GM21447 (cell line): Measurements from ENCODE around the gene COPS8.

Experiments used
- ATAC-seq: cut with Tn5 transposase; IDR thresholded peaks from one replicate; pipeline ENCODE4 v1.9.1; 2021; ENCODE audit not compliant: unreplicated experiment

Gene COPS8

DNA sequence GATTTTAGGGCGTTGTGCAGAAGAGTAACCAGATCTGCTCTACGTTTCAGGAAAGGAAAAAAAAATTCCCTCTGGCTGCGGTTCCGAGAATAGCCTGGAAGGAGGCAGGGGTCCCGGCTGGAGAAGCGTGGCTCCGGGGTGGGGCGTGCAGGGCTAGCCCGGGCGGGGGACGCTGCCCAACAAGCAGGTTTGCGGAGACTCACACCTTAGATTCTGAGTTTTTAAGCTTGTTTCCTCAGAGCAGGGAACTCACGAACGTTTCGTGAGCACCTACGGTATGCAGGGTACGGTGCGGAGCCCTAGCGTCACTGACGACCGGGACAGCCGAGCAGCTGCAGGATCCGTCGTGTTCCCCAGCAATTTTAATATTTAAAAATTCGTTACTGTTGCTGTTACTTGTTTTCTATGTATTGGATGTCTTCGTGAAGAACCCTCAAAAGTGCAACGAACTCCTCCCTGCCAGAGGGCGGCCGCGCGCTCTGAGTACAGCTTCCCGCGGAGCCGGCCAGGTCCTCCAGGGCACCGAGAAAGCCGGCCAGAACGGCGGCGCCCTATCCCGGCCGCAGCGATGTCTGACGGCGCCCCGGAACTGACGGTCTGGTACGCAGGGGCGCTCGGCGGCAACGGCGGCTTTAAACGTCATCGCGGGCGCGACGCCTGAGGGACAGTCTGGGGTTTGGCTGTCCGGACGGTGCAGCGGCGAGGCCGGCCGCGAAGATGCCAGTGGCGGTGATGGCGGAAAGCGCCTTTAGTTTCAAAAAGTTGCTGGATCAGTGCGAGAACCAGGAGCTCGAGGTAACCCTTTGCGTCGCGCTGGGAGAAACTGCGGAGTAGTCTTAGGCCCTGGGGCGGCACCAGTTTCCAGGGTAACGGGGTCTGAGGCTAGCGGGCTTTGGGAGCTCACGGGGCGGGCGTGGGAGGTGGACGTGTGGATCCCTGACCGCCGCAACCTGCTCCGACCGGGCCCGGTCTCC, at the start of gene COPS8:
TSS of gene COPS8 (plus strand) at position 642 of the 974 bp plus-strand sequence. CDS start at position 718, 76 bp downstream.
- peak; percentile 97 for ATAC-seq

DNA sequence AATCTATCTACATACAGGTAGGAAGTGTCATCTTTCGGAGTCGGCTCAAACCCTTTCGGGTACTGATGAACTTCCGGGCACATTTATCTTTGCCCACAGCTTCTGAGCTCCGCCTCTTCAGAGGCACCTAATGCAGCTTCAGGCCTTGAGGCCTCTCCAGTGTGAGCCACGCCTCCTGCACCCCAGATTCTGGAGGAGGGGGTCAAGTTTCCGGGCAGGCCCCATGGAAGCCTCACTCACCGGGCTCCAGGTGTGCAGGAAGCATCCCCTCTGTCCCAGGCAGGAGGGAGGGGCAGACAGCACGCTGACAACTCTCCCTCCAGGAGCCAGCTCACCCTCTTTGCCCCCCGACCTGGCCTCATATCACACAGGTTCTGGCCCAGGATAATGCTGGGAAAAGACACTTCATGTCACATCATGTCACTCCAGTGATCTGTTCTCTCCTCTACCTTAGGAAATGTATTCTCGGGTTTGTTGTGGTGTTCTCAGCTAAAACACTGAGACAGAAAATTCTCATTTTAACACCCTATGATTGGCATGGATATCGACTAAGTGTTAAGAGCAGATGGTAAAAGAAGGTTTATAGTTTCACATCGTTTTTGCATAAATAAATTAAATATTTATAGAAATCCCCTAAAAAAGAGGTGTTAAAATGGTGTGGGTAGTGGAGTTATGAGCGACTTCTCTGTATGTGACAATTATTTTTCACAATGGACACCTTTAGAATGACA, 46.2 kb upstream of the COPS8 start:
- ATAC-seq: no peak

DNA sequence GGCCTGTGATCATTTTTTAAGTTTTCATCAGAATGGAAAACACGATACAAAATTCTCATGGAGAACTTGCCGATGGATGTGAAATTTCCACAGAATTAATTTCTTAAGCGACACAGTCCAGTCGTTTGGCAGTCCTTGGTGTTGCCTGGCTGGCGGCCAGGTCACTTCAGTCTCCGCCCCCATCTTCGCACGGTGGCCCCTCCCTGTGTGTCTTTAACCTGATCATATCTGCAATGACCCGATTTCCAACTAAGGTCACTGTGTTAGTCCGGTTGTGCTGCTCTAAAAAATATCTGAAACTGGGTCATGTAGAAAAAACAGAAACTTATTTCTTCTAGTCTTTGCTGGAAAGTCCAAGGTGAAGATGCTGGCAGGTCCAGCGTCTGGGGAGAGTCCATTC, 44.5 kb upstream of the COPS8 start:
- no peak for ATAC-seq

DNA sequence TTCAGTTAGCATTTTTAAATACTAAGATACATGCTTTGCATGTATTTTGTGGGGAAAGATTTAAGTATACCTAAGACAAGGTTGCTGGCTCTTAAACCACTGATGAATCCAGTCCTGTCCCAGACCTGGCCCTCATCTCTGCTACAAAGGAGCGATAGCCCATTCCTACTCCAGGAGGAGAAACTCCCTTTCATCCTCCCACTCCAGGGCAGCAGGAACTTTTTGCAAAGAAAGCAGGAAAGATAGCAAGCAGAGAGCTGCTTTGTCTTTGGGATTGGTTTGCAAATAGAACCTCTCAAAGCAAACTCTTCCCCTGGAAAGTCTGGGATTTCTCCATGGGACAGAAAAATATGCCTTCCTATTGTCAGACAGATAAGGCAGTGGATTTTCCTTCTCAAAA, 43.6 kb upstream of the COPS8 start:
- ATAC-seq: no peak

DNA sequence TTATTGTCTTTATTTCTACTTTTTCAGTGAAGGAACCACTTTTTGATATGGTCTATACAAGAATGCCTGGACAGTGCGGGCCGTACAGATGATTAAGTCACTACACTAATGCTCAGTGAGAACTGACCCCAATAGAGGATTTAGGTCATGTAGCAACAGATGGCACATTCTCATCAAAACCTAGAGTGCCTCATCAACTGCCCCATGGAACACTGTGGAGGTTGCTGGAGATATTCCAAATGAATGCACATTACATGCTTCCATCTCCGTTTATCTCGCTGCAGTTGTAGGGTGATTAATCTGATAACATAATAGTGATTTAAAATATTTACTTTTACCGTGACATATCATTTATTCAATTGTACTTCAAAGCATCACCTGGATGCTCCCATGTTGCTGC, 41.8 kb upstream of the COPS8 start:
- ATAC-seq: no peak

DNA sequence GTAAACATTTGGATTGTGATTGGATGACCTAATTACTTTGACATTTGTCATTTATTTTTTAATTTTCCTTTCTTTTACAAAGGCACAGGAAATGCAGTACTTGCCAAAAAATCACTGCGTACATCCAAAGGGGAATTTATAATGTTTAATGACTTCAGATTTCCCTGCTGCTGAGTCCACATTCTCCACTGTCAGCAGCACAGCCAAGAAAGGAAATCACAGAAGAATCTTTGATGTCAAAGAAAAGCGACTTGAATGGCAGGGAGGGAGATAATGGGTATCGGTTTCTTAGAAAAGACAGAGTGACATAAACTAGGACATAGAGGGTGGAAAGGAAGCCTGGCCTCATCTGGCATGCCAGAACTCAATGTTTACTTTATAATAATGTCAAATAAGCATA, 41.4 kb upstream of the COPS8 start:
- no peak for ATAC-seq

DNA sequence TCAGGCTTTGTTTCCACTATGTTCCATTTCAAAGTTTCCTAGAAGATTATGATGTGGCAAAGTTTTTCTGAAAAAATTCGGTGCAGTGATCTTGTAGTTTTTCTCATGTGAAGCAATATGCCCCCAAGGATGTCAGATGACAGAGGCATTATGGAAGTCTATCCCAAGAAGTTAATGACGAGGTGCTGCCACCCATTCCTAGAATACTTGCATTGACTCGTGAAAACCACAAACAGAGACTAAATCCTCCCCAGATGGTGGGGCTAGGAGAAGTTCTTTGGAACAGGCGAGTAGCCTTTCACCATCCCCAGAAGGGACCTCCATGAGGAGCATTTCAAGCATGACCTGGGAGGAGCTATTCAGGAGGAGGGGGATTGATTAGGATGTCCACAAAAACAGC, 40.2 kb upstream of the COPS8 start:
- no peak for ATAC-seq

DNA sequence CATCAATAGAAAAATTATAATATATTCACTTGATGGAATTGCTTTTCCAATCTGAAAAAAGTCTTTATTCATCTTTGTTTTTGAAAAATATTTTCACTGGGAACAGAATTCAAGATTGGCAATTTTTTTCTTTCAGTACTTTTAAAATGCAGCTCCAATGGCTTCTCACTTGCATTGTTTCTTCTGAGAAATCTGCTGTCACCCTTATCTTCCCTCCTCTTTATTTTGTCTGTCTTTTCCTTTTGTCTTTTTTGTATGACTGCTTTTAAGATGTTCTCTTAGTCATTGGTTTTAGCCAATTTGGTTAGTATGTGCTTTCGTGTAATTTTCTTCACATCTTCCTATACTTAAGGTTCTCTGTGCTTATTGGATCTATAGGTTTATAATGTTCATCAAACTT, 37.1 kb upstream of the COPS8 start:
- ATAC-seq: no peak

DNA sequence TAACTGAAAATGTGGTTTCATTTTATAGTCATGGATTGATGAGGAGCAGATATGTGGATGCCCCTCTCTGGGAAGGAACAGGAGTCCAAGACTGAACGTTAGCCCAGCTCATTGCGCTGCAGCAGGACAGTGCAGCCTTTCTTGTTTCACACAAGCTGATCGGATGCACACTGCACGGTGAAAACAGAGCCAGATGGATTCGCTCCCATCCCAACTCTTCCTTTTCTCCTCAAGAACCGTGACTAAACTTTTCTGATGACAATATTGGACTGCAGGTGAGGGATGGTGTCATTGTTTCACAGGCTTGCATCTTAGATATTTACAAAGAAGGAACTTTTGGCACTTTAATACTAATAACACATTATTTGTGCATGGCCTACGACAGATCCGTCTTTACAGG, 33.8 kb upstream of the COPS8 start:
- ATAC-seq: no peak

DNA sequence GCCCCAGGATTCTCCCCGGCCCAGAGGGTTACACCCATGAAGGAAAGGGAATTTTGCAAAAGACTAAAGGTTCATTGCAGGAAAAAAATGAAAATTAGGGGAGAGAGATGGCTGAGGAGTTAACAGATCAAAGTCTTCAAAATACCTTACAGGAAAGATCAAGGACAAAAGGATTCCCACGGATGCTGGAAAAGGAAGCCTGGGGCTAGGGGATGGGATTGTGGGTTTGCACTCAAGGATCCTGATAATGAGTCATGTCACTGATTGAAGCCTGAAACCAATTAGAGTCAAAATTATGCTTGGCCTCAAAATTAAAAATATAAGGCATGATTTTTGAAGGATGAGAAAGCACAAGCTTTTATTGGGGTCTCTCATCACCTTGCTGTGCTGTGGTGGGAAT, 32.6 kb upstream of the COPS8 start:
- no peak for ATAC-seq

DNA sequence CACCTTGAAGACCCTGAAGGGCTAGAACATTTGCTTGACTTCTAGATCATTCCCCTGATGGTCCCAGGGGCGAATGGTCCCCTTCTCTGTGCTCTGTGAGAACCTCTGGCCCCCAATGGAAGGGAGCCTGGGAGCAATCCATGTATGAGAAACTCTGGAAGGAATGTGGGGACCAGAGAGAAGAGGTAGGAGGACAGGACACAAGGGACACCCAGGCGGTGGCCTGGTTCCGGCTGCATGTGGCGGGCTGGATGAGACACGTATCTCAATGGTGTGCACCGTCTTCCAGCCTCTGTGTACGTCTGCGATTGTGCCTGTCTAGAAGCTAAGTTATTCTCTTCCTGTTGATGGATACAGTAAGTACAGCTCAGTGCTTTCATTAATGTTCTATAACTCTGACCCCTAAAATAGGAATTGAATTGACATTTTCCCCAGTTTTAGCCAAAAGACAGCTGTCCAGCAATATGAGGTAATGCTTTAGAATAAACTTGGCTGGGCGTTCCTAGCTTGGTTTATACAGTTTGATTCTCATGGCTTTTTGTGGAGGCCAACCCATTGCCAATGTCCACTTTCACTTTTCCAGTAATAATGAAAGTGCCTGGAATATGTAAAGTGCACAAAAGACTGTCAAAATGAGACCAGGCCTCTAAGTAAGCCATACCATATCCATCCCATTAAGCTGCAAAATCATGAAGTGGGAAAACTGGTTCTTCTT, 30.1 kb upstream of the COPS8 start:
- ATAC-seq: no peak

DNA sequence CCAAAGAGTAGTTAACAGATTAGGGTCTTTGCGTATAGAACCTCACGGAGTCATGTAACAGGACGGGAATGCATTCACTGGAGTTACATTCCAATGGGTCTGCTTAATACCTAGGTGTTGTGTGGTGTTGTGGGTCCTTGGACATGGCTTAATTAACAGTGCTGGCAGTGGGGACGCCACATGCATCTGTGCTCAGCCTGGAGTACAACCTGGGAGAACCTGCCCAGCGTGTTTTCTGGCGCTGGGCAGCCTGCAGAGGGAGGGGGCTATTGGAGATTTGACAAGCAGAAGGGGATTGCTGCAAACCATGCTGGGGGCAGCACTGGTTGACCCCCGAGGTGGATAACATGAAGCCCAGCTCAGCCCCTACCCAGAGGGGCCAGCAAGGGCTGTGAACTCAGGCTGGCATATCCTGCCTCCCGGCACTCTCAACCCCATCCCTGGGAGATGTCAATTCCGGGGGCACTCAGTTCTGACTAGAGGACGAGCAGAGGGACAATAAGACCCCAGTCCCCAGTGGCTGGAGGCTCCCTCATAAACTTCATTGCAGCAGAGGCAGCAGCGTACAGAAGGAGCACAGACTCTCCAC, 29.3 kb upstream of the COPS8 start:
- ATAC-seq: no peak

DNA sequence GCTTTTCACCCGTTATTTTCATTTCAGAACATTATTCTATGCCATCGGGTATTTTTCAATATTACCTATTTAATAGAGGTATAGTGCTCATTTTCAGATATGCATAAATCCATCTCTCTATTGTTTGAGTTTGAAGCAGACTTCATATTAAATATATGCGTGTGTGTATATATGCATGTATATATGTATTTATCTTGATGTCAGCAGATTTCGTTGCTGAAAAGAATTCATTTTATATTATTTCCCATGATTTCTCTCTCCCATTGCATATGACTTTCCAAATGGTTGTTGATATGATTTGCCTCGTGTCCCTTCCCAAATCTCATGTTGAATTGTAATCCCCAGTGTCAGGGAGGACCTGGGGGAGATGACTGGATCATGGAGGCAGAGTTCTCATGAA, 28.6 kb upstream of the COPS8 start:
- ATAC-seq: no peak

DNA sequence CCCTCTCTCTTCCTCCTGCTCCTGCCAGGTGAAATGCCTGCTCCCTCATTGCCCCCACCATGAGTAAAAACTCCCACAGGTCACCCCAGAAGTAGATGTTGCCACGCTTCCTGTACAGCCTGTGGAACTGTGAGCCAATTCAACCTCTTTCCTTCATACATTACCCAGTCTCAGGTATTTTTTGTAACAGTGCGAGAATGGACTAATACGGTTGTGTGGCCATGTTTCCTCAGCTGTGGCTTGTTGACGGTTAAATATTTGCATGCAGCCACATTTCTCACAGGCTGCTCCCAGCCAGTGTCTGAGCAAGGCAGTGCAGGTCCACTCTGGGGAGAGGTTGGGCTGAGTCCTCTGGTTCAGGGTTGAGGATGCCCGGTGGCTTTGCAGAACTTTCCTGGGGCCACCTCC, 27.8 kb upstream of the COPS8 start:
- peak; percentile 76 for ATAC-seq

DNA sequence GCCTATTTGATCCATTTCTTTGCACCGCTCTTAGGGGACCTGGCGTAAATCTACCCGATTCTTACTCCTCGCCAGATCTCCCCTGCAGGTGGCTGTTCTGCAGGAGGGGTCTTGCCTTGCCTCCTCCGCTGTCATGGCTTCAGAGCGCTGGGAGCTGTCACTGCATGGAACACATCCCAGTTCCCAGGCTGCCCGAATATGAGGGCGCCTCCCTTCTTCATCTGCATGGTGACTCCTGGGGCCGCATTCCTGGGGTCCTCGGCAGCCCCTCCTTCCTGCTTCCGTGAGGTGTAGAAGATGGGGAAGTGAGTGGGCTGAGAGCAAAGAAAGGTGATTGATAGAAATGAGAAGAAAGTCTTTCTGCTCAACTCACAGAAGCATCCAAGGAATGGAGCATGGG, 27.3 kb upstream of the COPS8 start:
- no peak for ATAC-seq

DNA sequence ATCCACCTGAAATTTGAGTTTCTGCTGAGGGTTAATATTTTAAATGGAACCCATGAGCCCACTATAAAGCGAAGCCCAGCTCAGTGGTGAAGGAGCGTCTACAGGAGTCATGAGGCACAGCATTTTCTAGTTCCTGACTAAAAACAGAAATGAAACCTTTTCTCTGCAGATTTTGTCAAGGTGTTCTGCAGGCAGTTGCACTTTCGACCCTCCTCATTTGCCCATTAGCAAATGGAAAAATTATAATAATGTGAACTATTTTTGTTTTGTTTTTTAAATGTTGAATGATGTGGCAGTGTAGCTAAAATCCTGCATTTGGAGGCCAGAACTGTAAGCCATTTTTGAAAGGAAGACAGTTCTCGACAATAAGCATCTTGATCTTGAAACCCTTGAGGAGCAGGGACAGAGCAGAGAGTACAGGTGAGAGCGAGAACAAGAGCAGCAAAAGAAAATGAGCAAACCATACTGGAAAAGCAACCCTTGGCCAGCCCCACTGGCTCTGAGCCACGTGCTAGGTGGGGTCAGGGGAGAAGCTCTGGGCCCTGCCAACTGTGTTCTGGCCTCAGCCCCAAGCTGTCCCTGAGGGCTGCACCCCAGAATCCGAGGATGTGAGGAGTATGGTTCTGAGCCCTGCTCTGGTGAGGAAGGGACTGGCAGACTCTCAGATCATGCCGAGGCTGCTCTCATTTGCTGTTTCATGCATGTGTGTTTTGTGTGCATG, 26.4 kb upstream of the COPS8 start:
- ATAC-seq: peak; percentile 72

DNA sequence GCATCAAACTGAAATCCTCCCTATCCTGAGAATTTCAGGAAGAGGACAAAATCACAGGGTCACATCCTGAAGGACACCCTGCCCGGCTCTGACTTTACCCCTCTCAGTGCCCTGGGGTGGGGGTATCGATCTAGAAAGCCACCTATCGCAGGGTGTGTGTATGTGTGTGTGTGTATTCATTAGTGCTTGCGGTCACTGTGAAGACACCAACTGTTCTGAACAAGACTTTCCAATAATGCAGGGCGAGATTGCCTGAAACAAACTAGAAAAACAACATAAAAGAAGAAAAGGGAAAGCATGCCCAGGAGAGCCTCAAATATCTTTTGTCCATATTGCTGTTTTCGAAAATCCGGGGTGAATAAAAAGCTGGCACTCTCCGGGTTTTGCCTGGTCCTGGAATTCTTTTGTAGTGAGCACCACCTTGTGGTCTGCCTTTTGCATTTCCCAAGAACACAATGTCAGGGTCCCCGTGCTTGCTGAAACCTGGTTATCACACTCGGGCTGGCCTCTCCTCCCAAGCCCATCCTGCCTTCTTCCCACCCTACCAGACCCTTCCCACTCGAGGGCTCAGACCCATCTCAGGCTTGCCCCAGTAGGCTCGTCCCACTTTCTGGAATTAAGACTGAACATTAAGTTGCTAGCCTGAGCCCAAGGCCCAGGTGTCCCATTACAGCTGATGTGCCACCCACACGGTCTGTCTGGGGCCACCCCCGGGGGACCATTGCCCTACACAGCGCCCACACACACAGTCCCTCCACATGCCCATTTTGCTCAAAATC, 25.0 kb upstream of the COPS8 start:
- no peak for ATAC-seq

DNA sequence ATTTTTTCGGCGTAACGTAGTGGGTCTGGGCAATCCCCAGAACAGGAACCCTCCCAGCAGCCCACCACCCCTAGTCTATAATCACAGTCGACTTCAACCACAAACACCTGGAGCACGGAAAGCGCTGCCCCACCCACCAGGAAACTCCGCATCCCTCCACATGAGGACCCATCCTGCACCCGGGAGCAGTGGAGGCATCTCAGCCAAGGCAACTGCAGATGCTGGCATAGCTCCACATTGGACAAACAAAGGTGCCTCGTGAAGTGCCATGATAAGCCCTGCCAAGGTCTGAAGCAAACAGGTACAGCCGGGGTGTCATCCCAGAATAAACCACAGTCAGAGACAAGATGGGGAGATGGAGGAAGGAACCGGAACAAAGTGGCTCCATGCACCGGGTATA, 24.3 kb upstream of the COPS8 start:
- ATAC-seq: no peak

DNA sequence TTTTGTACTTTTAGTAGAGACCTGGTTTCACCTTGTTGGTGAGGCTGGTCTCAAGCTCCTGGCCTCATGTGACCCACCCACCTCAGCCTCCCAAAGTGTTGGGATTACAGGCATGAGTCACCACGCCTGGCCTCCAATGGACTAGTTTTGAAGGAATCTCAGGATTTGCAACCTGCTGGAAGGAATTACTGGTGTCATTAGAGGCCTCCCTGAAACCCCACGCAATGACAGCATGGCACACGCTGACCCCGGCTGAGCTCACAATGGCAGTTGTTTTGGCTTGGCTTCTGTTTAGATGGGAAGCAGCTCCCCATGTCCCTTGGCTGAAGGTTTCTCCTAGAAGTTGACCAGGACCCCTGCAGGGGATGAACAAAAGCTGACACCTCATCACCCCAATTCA, 23.1 kb upstream of the COPS8 start:
- no peak for ATAC-seq
